ENCODE measurements around the gene MMP14. TPM values are rescaled to one million over a fixed set of nuclear protein-coding genes. Genes with fewer than 3 reads are reported as not detected.
A peak's percentile ranks its signal among the peaks of the same experiment; 100 is the strongest.
"Not testable (repeated sequence)": the region's sequence is repeated elsewhere in the genome, so short reads cannot be mapped to it uniquely, and the experiment has no call there.

MMP14 gene
- total RNA-seq, 3 donors from 2014 or later (not counting 1 experiment from before 2014, with no cell fraction given): 1.2 to 1.7 (median 1.4) TPM

DNA sequence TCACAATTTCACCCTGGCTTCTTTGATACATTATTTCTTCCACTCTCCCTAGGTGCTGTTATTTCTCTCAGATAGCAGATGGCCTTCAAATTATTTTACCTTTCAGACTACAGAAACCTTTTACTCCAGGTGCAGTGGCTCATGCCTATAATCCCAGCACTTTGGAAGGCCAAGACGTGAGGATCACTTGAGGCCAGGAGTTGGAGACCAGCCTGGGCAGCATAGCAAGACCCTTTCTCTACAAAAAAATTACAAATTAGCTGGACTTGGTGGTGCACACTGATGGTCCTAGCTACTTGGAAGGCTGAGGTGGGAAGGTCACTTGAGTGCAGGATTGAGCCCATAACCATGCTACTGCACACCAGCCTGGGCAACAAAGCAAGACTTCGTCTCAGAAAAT lies 44.2 kb upstream of the MMP14 start:
- H3K27me3 ChIP-seq (ENCODE audit: control insufficient read depth, insufficient read depth, low read length): no peaks in the 10 kb centered on the region
- H3K36me3 ChIP-seq (ENCODE audit: control insufficient read depth, insufficient read depth, low read length): no peaks in the 10 kb centered on the region
- no peak for ATAC-seq
- peaks cover 13 to 23% of the 10 kb centered on the region in 2 donors for H3K27me3 Mint-ChIP-seq (ENCODE audit: low read depth in 2 of 2)
- H3K4me3 ChIP-seq (ENCODE audit: low read length): no peak overlapping the region
- H3K4me1 ChIP-seq (ENCODE audit: control insufficient read depth, insufficient read depth, low read length): peaks cover 7% of the 10 kb centered on the region
- H3K9me3 ChIP-seq (ENCODE audit: control insufficient read depth, insufficient read depth, low read length): no peaks in the 10 kb centered on the region
- WGBS (ENCODE audit: insufficient coverage): 90% methylated on average over 2 of the region's 2 CpGs
- H3K36me3 Mint-ChIP-seq: no peaks in the 10 kb centered on the region
- H3K27ac Mint-ChIP-seq: no peak overlapping the region
- H3K9me3 Mint-ChIP-seq: no peaks in the 10 kb centered on the region
- no peaks in the 10 kb centered on the region for H3K4me1 Mint-ChIP-seq
- H3K27ac ChIP-seq (ENCODE audit: low read length): no peak overlapping the region
- TF ChIP-seq, protein P1, sequence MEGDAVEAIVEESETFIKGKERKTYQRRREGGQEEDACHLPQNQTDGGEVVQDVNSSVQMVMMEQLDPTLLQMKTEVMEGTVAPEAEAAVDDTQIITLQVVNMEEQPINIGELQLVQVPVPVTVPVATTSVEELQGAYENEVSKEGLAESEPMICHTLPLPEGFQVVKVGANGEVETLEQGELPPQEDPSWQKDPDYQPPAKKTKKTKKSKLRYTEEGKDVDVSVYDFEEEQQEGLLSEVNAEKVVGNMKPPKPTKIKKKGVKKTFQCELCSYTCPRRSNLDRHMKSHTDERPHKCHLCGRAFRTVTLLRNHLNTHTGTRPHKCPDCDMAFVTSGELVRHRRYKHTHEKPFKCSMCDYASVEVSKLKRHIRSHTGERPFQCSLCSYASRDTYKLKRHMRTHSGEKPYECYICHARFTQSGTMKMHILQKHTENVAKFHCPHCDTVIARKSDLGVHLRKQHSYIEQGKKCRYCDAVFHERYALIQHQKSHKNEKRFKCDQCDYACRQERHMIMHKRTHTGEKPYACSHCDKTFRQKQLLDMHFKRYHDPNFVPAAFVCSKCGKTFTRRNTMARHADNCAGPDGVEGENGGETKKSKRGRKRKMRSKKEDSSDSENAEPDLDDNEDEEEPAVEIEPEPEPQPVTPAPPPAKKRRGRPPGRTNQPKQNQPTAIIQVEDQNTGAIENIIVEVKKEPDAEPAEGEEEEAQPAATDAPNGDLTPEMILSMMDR (IDR thresholded peaks at IDR 0.05): no peak
- intact Hi-C loops (cut with micrococcal nuclease): no loop called here
- H3K4me3 Mint-ChIP-seq: no peak overlapping the region
- DNase-seq: no peak

DNA sequence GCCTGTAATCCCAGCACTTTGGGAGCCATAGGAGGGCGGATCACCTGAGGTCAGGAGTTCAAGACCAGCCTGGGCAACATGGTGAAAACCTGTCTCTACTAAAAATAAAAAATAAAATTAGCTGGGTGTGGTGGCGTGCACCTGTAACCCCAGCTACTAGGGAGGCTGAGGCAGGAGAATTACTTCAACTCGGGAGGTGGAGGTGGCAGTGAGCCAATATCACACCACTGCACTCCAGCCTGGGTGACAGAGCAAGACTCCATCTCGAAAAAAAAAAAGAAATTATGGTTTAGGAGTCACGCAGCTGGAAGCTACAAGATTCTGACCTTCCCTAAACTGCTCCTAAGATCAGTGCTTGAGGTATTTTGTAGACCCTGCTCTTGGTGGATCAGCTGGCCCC lies 42.8 kb upstream of the MMP14 start:
- H3K36me3 ChIP-seq (ENCODE audit: control insufficient read depth, insufficient read depth, low read length); H3K4me1 ChIP-seq (ENCODE audit: control insufficient read depth, insufficient read depth, low read length); DNase-seq; H3K27me3 ChIP-seq (ENCODE audit: control insufficient read depth, insufficient read depth, low read length); H3K4me1 Mint-ChIP-seq; ATAC-seq; H3K36me3 Mint-ChIP-seq; H3K9me3 ChIP-seq (ENCODE audit: control insufficient read depth, insufficient read depth, low read length); H3K4me3 Mint-ChIP-seq; H3K27ac ChIP-seq (ENCODE audit: low read length); H3K9me3 Mint-ChIP-seq; intact Hi-C loops (cut with micrococcal nuclease); H3K27ac Mint-ChIP-seq; H3K4me3 ChIP-seq (ENCODE audit: low read length): not testable (repeated sequence)
- WGBS (ENCODE audit: insufficient coverage): 79% methylated on average over 5 of the region's 5 CpGs
- peaks cover 14 to 24% of the 10 kb centered on the region in 2 donors for H3K27me3 Mint-ChIP-seq (ENCODE audit: low read depth in 2 of 2)

DNA sequence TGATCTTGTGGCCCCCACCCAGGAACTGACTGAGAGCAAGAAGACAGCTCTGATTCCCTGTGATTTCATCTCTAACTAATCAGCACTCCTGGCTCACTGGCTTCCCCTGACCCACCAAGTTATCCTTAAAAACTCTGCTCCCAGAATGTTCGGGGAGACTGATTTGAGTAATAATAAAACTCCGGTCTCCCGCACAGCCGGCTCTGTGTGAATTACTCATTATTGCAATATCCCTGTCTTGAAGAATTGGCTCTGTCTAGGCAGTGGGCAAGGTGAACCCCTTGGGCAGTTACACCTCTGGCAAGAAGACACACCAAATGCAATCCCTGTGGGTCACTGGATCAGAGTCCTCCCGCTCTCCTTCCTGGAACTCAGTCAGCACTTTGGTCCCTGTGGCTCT lies 42.4 kb upstream of the MMP14 start:
- TF ChIP-seq, protein P1 (IDR thresholded peaks at IDR 0.05): no peak
- H3K27me3 ChIP-seq (ENCODE audit: control insufficient read depth, insufficient read depth, low read length): no peaks in the 10 kb centered on the region
- intact Hi-C loops (cut with micrococcal nuclease): no loop called here
- no peaks in the 10 kb centered on the region for H3K36me3 ChIP-seq (ENCODE audit: control insufficient read depth, insufficient read depth, low read length)
- H3K36me3 Mint-ChIP-seq: no peaks in the 10 kb centered on the region
- H3K4me1 Mint-ChIP-seq: no peaks in the 10 kb centered on the region
- H3K4me3 Mint-ChIP-seq: no peak overlapping the region
- DNase-seq (no peak), ATAC-seq (no peak)
- H3K27ac ChIP-seq (ENCODE audit: low read length): peak overlapping the region; percentile 68
- H3K27ac Mint-ChIP-seq: no peak overlapping the region
- peaks cover 17 to 29% of the 10 kb centered on the region in 2 donors for H3K27me3 Mint-ChIP-seq (ENCODE audit: low read depth in 2 of 2)
- H3K4me3 ChIP-seq (ENCODE audit: low read length): no peak overlapping the region
- peaks cover 6% of the 10 kb centered on the region for H3K4me1 ChIP-seq (ENCODE audit: control insufficient read depth, insufficient read depth, low read length)
- H3K9me3 Mint-ChIP-seq: no peaks in the 10 kb centered on the region
- no peaks in the 10 kb centered on the region for H3K9me3 ChIP-seq (ENCODE audit: control insufficient read depth, insufficient read depth, low read length)
- WGBS (ENCODE audit: insufficient coverage): 74% methylated on average over 5 of the region's 5 CpGs

DNA sequence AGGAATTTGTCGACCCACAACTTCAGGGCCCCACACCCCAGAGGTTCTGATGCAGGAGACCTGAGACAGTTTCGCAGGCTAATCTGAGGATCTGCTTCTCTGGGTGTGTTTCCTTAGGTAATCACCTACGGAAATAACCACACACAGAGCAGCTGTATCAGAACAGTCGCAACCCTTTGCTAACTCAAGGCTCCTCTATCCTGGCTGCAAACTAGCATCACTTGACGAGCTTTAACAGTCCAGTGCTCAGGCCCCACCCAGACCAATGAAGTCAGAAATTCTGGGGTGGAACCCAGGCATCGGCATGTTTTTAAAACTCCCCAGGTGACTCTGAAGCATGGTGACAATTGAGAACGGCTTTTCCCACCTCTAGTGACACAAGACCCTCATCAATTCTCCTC lies 41.8 kb upstream of the MMP14 start:
- 75% methylated on average over 7 of the region's 7 CpGs for WGBS (ENCODE audit: insufficient coverage)
- DNase-seq (no peak), ATAC-seq (no peak)
- intact Hi-C loops (cut with micrococcal nuclease): no loop called here
- Histone ChIP-seq H3K4me3 (ENCODE audit: low read length) (no peak overlapping the region), H3K27me3 (ENCODE audit: control insufficient read depth, insufficient read depth, low read length) (no peaks in the 10 kb centered on the region), H3K27ac (ENCODE audit: low read length) (peak overlapping the region; percentile 68), H3K4me1 (ENCODE audit: control insufficient read depth, insufficient read depth, low read length) (peaks cover 4% of the 10 kb centered on the region), H3K9me3 (ENCODE audit: control insufficient read depth, insufficient read depth, low read length) (no peaks in the 10 kb centered on the region), H3K36me3 (ENCODE audit: control insufficient read depth, insufficient read depth, low read length) (no peaks in the 10 kb centered on the region)
- no peaks in the 10 kb centered on the region for H3K36me3 Mint-ChIP-seq
- TF ChIP-seq, protein P1 (IDR thresholded peaks at IDR 0.05): no peak
- H3K27ac Mint-ChIP-seq: no peak overlapping the region
- H3K4me3 Mint-ChIP-seq: no peak overlapping the region
- H3K27me3 Mint-ChIP-seq (ENCODE audit: low read depth in 2 of 2): peaks cover 20 to 30% of the 10 kb centered on the region in 2 donors
- no peaks in the 10 kb centered on the region for H3K9me3 Mint-ChIP-seq
- H3K4me1 Mint-ChIP-seq: no peaks in the 10 kb centered on the region

Data from natural killer cell (primary cell).